Neural progenitor cell (in vitro differentiated cells): Measurements from ENCODE around the gene UGT1A1. TPM values are rescaled to one million over a fixed set of nuclear protein-coding genes. Genes with fewer than 3 reads are reported as not detected.

Source experiments
- DNase-seq: peaks from one replicate; pipeline ENCODE4 v3.0.0-alpha.2; 2016; ENCODE audit warnings: low spot score
- H2AFZ ChIP-seq: fragments of 200-600 bp; sonication (generic); replicated peaks from 2 replicates; pipeline ENCODE4 v1.6.1; 2016; ENCODE audit warnings: antibody characterized with exemption
- H3F3A ChIP-seq: fragments of 200-600 bp; sonication (generic); 2 replicates; pipeline ENCODE4 v1.6.1; 2016; ENCODE audit warnings: antibody characterized with exemption, low read depth
- H3K27ac ChIP-seq: fragments of 200-600 bp; sonication (generic); 2 replicates; pipeline ENCODE4 v1.5.1; 2016; ENCODE audit warnings: mild to moderate bottlenecking
- H3K27me3 ChIP-seq: fragments of 200-600 bp; sonication (generic); 2 replicates; pipeline ENCODE4 v1.6.1; 2016; ENCODE audit warnings: mild to moderate bottlenecking, moderate library complexity
- H3K36me3 ChIP-seq: fragments of 200-600 bp; sonication (generic); 2 replicates; pipeline ENCODE4 v1.5.1; 2016
- H3K4me1 ChIP-seq: fragments of 200-600 bp; sonication (generic); 2 replicates; pipeline ENCODE4 v1.6.1; 2016; ENCODE audit warnings: mixed run types
- H3K4me2 ChIP-seq: fragments of 200-600 bp; sonication (generic); 2 replicates; pipeline ENCODE4 v1.6.1; 2016
- H3K4me3 ChIP-seq: fragments of 200-600 bp; sonication (generic); 2 replicates; pipeline ENCODE4 v1.5.1; 2016
- H3K79me2 ChIP-seq: fragments of 200-600 bp; sonication (generic); 2 replicates; pipeline ENCODE4 v1.6.1; 2016; ENCODE audit warnings: low read depth
- H3K9ac ChIP-seq: fragments of 200-600 bp; sonication (generic); 2 replicates; pipeline ENCODE4 v1.6.1; 2016
- H3K9me3 ChIP-seq: fragments of 200-600 bp; sonication (generic); 2 replicates; pipeline ENCODE4 v1.5.1; 2016; ENCODE audit warnings: low read depth
- H4K20me1 ChIP-seq: fragments of 200-600 bp; sonication (generic); 2 replicates; pipeline ENCODE4 v1.6.1; 2016; ENCODE audit warnings: low read depth
- H3K27ac Mint-ChIP-seq: 3 replicates; pipeline ENCODE4 v1.8.0; 2021; ENCODE audit warnings: mixed read lengths
- H3K27me3 Mint-ChIP-seq: 2 replicates; pipeline ENCODE4 v1.8.0; 2022; ENCODE audit warnings: low read depth, mild to moderate bottlenecking, inconsistent platforms, moderate library complexity, mixed read lengths; ENCODE audit not compliant: insufficient read depth
- H3K36me3 Mint-ChIP-seq: 3 replicates; pipeline ENCODE4 v1.8.0; 2021; ENCODE audit warnings: mixed read lengths
- H3K4me1 Mint-ChIP-seq: 3 replicates; pipeline ENCODE4 v1.8.0; 2021; ENCODE audit warnings: mixed read lengths
- H3K4me3 Mint-ChIP-seq: 3 replicates; pipeline ENCODE4 v1.8.0; 2021; ENCODE audit warnings: mild to moderate bottlenecking, moderate library complexity, mixed read lengths
- H3K9me3 Mint-ChIP-seq: 3 replicates; pipeline ENCODE4 v1.8.0; 2020; ENCODE audit warnings: mixed read lengths
- CTCF ChIP-seq: fragments of 200-600 bp; sonication (generic); IDR thresholded peaks from 2 replicates; pipeline ENCODE4 v1.5.1; 2017; ENCODE audit warnings: antibody characterized with exemption, mild to moderate bottlenecking
- EZH2 ChIP-seq: fragments of 200-600 bp; sonication (generic); IDR thresholded peaks from 2 replicates; pipeline ENCODE4 v1.6.1; 2017; ENCODE audit warnings: antibody characterized with exemption, mild to moderate bottlenecking, moderate library complexity
- EZH2phosphoT487 ChIP-seq: fragments of 200-600 bp; sonication (generic); IDR thresholded peaks from 2 replicates; pipeline ENCODE4 v1.6.1; 2017; ENCODE audit warnings: antibody characterized with exemption
- total RNA-seq: library from RNA; depleted of rRNA; stranded (reverse); fragments of >200 nt; gene quantifications from 2 replicates; pipeline ENCODE4 v1.2.3, GENCODE V29; 2015; ENCODE audit warnings: low replicate concordance

Gene UGT1A1
- total RNA-seq, 1 donor from 2014 or later = not detected

- no peaks in the 10 kb centered on the region for H3K36me3 Mint-ChIP-seq
- TF ChIP-seq EZH2phosphoT487 (no peak), EZH2 (no peak), CTCF (no peak)
- H3K9me3 ChIP-seq = no peaks in the 10 kb centered on the region
- H3K4me1 ChIP-seq = no peaks in the 10 kb centered on the region
- H2AFZ ChIP-seq = no peak overlapping the region
- no peak overlapping the region for H3K4me2 ChIP-seq
- H3K27me3 ChIP-seq = no peaks in the 10 kb centered on the region
- H3K36me3 ChIP-seq = no peaks in the 10 kb centered on the region
- peaks cover 5% of the 10 kb centered on the region for H3K4me1 Mint-ChIP-seq
- no peaks in the 10 kb centered on the region for H4K20me1 ChIP-seq
- peaks cover 2% of the 10 kb centered on the region for H3K27me3 Mint-ChIP-seq
- H3K27ac ChIP-seq = no peak overlapping the region
- H3K27ac Mint-ChIP-seq = no peak overlapping the region
- no peak for DNase-seq
- H3K79me2 ChIP-seq = no peaks in the 10 kb centered on the region
- H3F3A ChIP-seq = no peaks in the 10 kb centered on the region
- H3K4me3 Mint-ChIP-seq = no peak overlapping the region
- H3K9ac ChIP-seq = no peak overlapping the region
- peaks cover 6% of the 10 kb centered on the region for H3K9me3 Mint-ChIP-seq
- H3K4me3 ChIP-seq = no peak overlapping the region
Measured at GRCh38 chr2:233758849-233759248, 1.2 kb upstream of the UGT1A1 start.

GRCh38 chr2:233761040-233761769, 1.1 kb downstream of the UGT1A1 start:
- Mint-ChIP-seq H3K36me3 (peaks cover 2% of the 10 kb centered on the region), H3K4me1 (peaks cover 5% of the 10 kb centered on the region), H3K27me3 (peaks cover 2% of the 10 kb centered on the region), H3K9me3 (peaks cover 5% of the 10 kb centered on the region), H3K27ac (no peak overlapping the region), H3K4me3 (no peak overlapping the region)
- Histone ChIP-seq H3F3A (no peaks in the 10 kb centered on the region), H3K4me1 (no peaks in the 10 kb centered on the region), H3K4me3 (no peak overlapping the region), H3K36me3 (no peaks in the 10 kb centered on the region), H3K79me2 (no peaks in the 10 kb centered on the region), H3K9ac (no peak overlapping the region), H3K9me3 (no peaks in the 10 kb centered on the region), H2AFZ (no peak overlapping the region), H3K4me2 (no peak overlapping the region), H3K27me3 (no peaks in the 10 kb centered on the region), H4K20me1 (no peaks in the 10 kb centered on the region), H3K27ac (no peak overlapping the region)
- TF ChIP-seq EZH2phosphoT487 = no peak
- DNase-seq = no peak

GRCh38 chr2:233764264-233764663, 4.2 kb downstream of the UGT1A1 start:
- DNase-seq = no peak
- no peak overlapping the region for H3K4me3 Mint-ChIP-seq
- H3K27me3 Mint-ChIP-seq = peaks cover 2% of the 10 kb centered on the region
- Histone ChIP-seq H3F3A (no peaks in the 10 kb centered on the region), H2AFZ (no peak overlapping the region), H3K9ac (no peak overlapping the region), H3K4me3 (no peak overlapping the region), H4K20me1 (no peaks in the 10 kb centered on the region), H3K9me3 (no peaks in the 10 kb centered on the region), H3K36me3 (no peaks in the 10 kb centered on the region), H3K4me2 (no peak overlapping the region), H3K4me1 (no peaks in the 10 kb centered on the region), H3K27ac (no peak overlapping the region), H3K27me3 (no peaks in the 10 kb centered on the region), H3K79me2 (no peaks in the 10 kb centered on the region)
- TF ChIP-seq CTCF = no peak
- TF ChIP-seq EZH2 = no peak
- no peak for TF ChIP-seq EZH2phosphoT487
- H3K36me3 Mint-ChIP-seq = peaks cover 3% of the 10 kb centered on the region
- H3K9me3 Mint-ChIP-seq = peaks cover 21% of the 10 kb centered on the region
- H3K4me1 Mint-ChIP-seq = peaks cover 19% of the 10 kb centered on the region
- H3K27ac Mint-ChIP-seq = no peak overlapping the region

GRCh38 chr2:233764761-233765160, 4.7 kb downstream of the UGT1A1 start:
- Histone ChIP-seq H3F3A (no peaks in the 10 kb centered on the region), H3K79me2 (no peaks in the 10 kb centered on the region), H4K20me1 (no peaks in the 10 kb centered on the region), H3K9me3 (no peaks in the 10 kb centered on the region), H3K4me3 (no peak overlapping the region), H3K9ac (no peak overlapping the region), H3K27ac (no peak overlapping the region), H3K27me3 (no peaks in the 10 kb centered on the region), H2AFZ (no peak overlapping the region), H3K36me3 (no peaks in the 10 kb centered on the region), H3K4me1 (no peaks in the 10 kb centered on the region), H3K4me2 (no peak overlapping the region)
- H3K27ac Mint-ChIP-seq = no peak overlapping the region
- H3K4me1 Mint-ChIP-seq = peaks cover 16% of the 10 kb centered on the region
- TF ChIP-seq CTCF (no peak), EZH2 (no peak), EZH2phosphoT487 (no peak)
- H3K27me3 Mint-ChIP-seq = peaks cover 2% of the 10 kb centered on the region
- DNase-seq = no peak
- H3K36me3 Mint-ChIP-seq = peaks cover 3% of the 10 kb centered on the region
- H3K4me3 Mint-ChIP-seq = no peak overlapping the region
- H3K9me3 Mint-ChIP-seq = peaks cover 23% of the 10 kb centered on the region
